H1 (cell line): ENCODE results near the gene OR13G1. TPM values are rescaled to one million over a fixed set of nuclear protein-coding genes. Genes with fewer than 3 reads are reported as not detected.

ENCODE experiments used
- CTCF ChIA-PET: fragments of 300-600 bp; sonication (Branson Sonifier 250); formaldehyde crosslinking; loops from one replicate; lab custom pipeline; 2021; ENCODE audit not compliant: partially characterized antibody; lab: Charles Lee
- POLR2A ChIA-PET: fragments of 300-600 bp; sonication (Branson Sonifier 250); formaldehyde crosslinking; loops from one replicate; lab custom pipeline; 2021; ENCODE audit warnings: inconsistent platforms; ENCODE audit not compliant: partially characterized antibody; lab: Charles Lee
- DNase-seq, 2 experiments: peaks; one replicate each; pipeline versions ENCODE4 v3.0.0 to v3.0.0-alpha.2; 2010 to 2022; ENCODE audit warnings: low spot score in 2 of 2, low read depth in 1 of 2, mixed read lengths in 1 of 2
- FAIRE-seq: peaks from 2 replicates; lab custom pipeline; 2011; peaks lifted over from hg19 to GRCh38; lab: Jason Lieb, UNC
- H2AFZ ChIP-seq: 2 replicates; pipeline ENCODE4 v1.8.1; 2012; ENCODE audit warnings: low read length, inconsistent platforms
- H2AK5ac ChIP-seq: 2 replicates; pipeline ENCODE4 v1.6.1; 2013; ENCODE audit warnings: low read depth, low read length
- H2BK120ac ChIP-seq: replicated peaks from 2 replicates; pipeline ENCODE3; 2013; ENCODE audit warnings: low read depth, low read length, inconsistent platforms
- H2BK12ac ChIP-seq: 2 replicates; pipeline ENCODE4 v1.6.1; 2013; ENCODE audit warnings: low read depth, low read length
- H2BK15ac ChIP-seq: 2 replicates; pipeline ENCODE4 v1.6.1; 2013; ENCODE audit warnings: low read length
- H2BK20ac ChIP-seq: 2 replicates; pipeline ENCODE4 v1.6.1; 2013; ENCODE audit warnings: low read length
- H2BK5ac ChIP-seq: 2 replicates; pipeline ENCODE4 v1.6.1; 2013; ENCODE audit warnings: low read depth, low read length
- H3K14ac ChIP-seq: 2 replicates; pipeline ENCODE4 v1.6.1; 2013; ENCODE audit warnings: inconsistent platforms; ENCODE audit not compliant: insufficient read length
- H3K18ac ChIP-seq: 2 replicates; pipeline ENCODE4 v1.6.1; 2013; ENCODE audit warnings: low read length; ENCODE audit errors: extremely low read depth
- H3K23ac ChIP-seq: 2 replicates; pipeline ENCODE4 v1.6.1; 2013; ENCODE audit warnings: inconsistent platforms; ENCODE audit not compliant: insufficient read length
- H3K23me2 ChIP-seq: 2 replicates; pipeline ENCODE4 v1.6.1; 2013; ENCODE audit warnings: low read depth, low read length
- H3K27ac ChIP-seq: 2 replicates; pipeline ENCODE4 v1.6.1; 2011; ENCODE audit warnings: low read depth, low read length, inconsistent platforms
- H3K27me3 ChIP-seq, 4 experiments: replicated peaks in 1 of 4; 1 replicate in 1 of 4; 2 replicates in 3 of 4; pipeline versions ENCODE4 v1.6.1 to v1.8.1; 2011 to 2013; ENCODE audit warnings: low read length in 3 of 4, mild to moderate bottlenecking in 3 of 4, inconsistent platforms in 2 of 4, mixed read lengths in 2 of 4, moderate library complexity in 1 of 4; ENCODE audit not compliant: control insufficient read depth in 3 of 4, insufficient read depth in 3 of 4; ENCODE audit errors: extremely low read depth in 1 of 4
- H3K36me3 ChIP-seq, 4 experiments: 2 replicates each; pipeline versions ENCODE4 v1.6.1 to v1.8.1; 2011 to 2013; ENCODE audit warnings: mild to moderate bottlenecking in 4 of 4, low read length in 3 of 4, moderate library complexity in 2 of 4, control low read depth in 1 of 4, inconsistent platforms in 1 of 4; ENCODE audit not compliant: insufficient read depth in 4 of 4, control insufficient read depth in 2 of 4
- H3K4ac ChIP-seq: replicated peaks from 2 replicates; pipeline ENCODE3; 2013; ENCODE audit warnings: low read length, low read depth, mixed read lengths, inconsistent platforms; ENCODE audit not compliant: insufficient read length
- H3K4me1 ChIP-seq, 4 experiments: replicated peaks in 1 of 4; 1 replicate in 1 of 4; 2 replicates in 3 of 4; pipeline versions ENCODE4 v1.6.1 to v1.8.1; 2011 to 2013; ENCODE audit warnings: low read length in 3 of 4, inconsistent platforms in 2 of 4, mixed read lengths in 1 of 4; ENCODE audit not compliant: insufficient read depth in 4 of 4, control insufficient read depth in 3 of 4
- H3K4me2 ChIP-seq, 2 experiments: 2 replicates each; pipeline versions ENCODE4 v1.6.1 to v1.8.1; 2011 to 2013; ENCODE audit warnings: low read depth in 2 of 2, low read length in 2 of 2, control low read depth in 1 of 2, inconsistent platforms in 1 of 2, mild to moderate bottlenecking in 1 of 2; ENCODE audit not compliant: insufficient read depth in 1 of 2
- H3K4me3 ChIP-seq, 4 experiments: fragments of 200-600, 300-600 bp in 1 of 4; sonication (generic), shearing (Covaris generic), sonication (Bioruptor Twin) in 1 of 4; 2 replicates each; pipeline versions ENCODE4 v1.5.1 to v1.8.1; 2011 to 2016; ENCODE audit warnings: low read length in 4 of 4, low read depth in 3 of 4, control low read depth in 2 of 4, inconsistent platforms in 2 of 4, mild to moderate bottlenecking in 2 of 4, mixed read lengths in 1 of 4, moderate library complexity in 1 of 4; ENCODE audit not compliant: insufficient read depth in 2 of 4; ENCODE audit errors: extremely low read depth in 1 of 4
- H3K56ac ChIP-seq: replicated peaks from 2 replicates; pipeline ENCODE3; 2013; ENCODE audit warnings: low read depth, mild to moderate bottlenecking, mixed read lengths, low read length, inconsistent platforms; ENCODE audit not compliant: insufficient read length
- H3K79me1 ChIP-seq: 2 replicates; pipeline ENCODE4 v1.6.1; 2013; ENCODE audit warnings: low read depth, low read length, control low read depth
- H3K79me2 ChIP-seq, 2 experiments: 2 replicates each; pipeline versions ENCODE4 v1.6.1 to v1.8.1; 2012 to 2013; ENCODE audit warnings: low read length in 2 of 2, mild to moderate bottlenecking in 2 of 2, inconsistent platforms in 1 of 2; ENCODE audit not compliant: insufficient read depth in 2 of 2, control insufficient read depth in 1 of 2
- H3K9ac ChIP-seq, 4 experiments: replicated peaks in 1 of 4; 1 replicate in 1 of 4; 2 replicates in 3 of 4; pipeline versions ENCODE4 v1.6.1 to v1.8.1; 2011 to 2013; ENCODE audit warnings: low read depth in 3 of 4, low read length in 3 of 4, control low read depth in 2 of 4, mild to moderate bottlenecking in 2 of 4, moderate library complexity in 2 of 4, inconsistent platforms in 1 of 4; ENCODE audit errors: extremely low read depth in 1 of 4
- H3K9me3 ChIP-seq, 2 experiments: 2 replicates each; pipeline versions ENCODE4 v1.6.1 to v1.8.1; 2012 to 2013; ENCODE audit warnings: mild to moderate bottlenecking in 2 of 2, moderate library complexity in 2 of 2, control low read depth in 1 of 2, inconsistent platforms in 1 of 2, low read depth in 1 of 2, low read length in 1 of 2, mixed read lengths in 1 of 2; ENCODE audit not compliant: insufficient read depth in 2 of 2
- H4K20me1 ChIP-seq, 2 experiments: replicated peaks in 1 of 2; 2 replicates each; pipeline versions ENCODE3 to v1.8.1; 2011 to 2013; ENCODE audit warnings: inconsistent platforms in 2 of 2, low read length in 2 of 2, mild to moderate bottlenecking in 1 of 2; ENCODE audit not compliant: insufficient read depth in 2 of 2, control insufficient read depth in 1 of 2
- H4K5ac ChIP-seq: 2 replicates; pipeline ENCODE4 v1.6.1; 2013; ENCODE audit warnings: low read length, low read depth, mixed read lengths, inconsistent platforms; ENCODE audit not compliant: insufficient read length
- H4K8ac ChIP-seq: 2 replicates; pipeline ENCODE4 v1.8.0; 2013; ENCODE audit warnings: mild to moderate bottlenecking, moderate library complexity, low read length, inconsistent platforms; ENCODE audit not compliant: insufficient read depth; ENCODE audit errors: extremely low read depth
- H4K91ac ChIP-seq: replicated peaks from 2 replicates; pipeline ENCODE3; 2013; ENCODE audit warnings: low read length, mixed read lengths, inconsistent platforms; ENCODE audit not compliant: insufficient read length
- CTCF ChIP-seq, 3 experiments: IDR thresholded peaks; 1 replicate in 2 of 3; 2 replicates in 1 of 3; pipeline versions ENCODE4 v1.5.1 to v1.6.1; 2011; ENCODE audit warnings: low read length in 3 of 3, mild to moderate bottlenecking in 3 of 3, inconsistent platforms in 2 of 3, low read depth in 1 of 3, moderate library complexity in 1 of 3; ENCODE audit not compliant: insufficient read depth in 1 of 3; ENCODE audit errors: control extremely low read depth in 1 of 3
- RAD21 ChIP-seq, 2 experiments: IDR thresholded peaks in 1 of 2; conservative IDR thresholded peaks in 1 of 2; 2 replicates each; pipeline ENCODE4 v1.6.1; 2011; ENCODE audit warnings: low read depth in 2 of 2, low read length in 2 of 2, improper control_type of control experiment in 1 of 2, inconsistent platforms in 1 of 2, mild to moderate bottlenecking in 1 of 2, moderate library complexity in 1 of 2
- SAP30 ChIP-seq: fragments of 300-600 bp; sonication (generic); IDR thresholded peaks from 2 replicates; pipeline ENCODE4 v1.7.1; 2012; ENCODE audit warnings: low read length, moderate library complexity, mild to moderate bottlenecking, inconsistent platforms; ENCODE audit not compliant: insufficient read depth, insufficient replicate concordance
- WGBS, 2 experiments: shearing (Covaris generic) in 1 of 2; methylation state at CpG; one replicate each; pipeline versions ENCODE4 v1.1.6 to v1.1.7; 2013 to 2015; ENCODE audit warnings: low lambda C conversion rate in 2 of 2, mixed read lengths in 2 of 2, inconsistent platforms in 1 of 2, low coverage in 1 of 2, missing lambda C conversion rate in 1 of 2; ENCODE audit not compliant: insufficient replicate concordance in 2 of 2, insufficient coverage in 1 of 2, insufficient read length in 1 of 2; ENCODE audit errors: extremely low coverage in 1 of 2, missing lambda C conversion rate in 1 of 2; 5-methylcytosine and 5-hydroxymethylcytosine counted together
- polyA plus RNA-seq, 7 experiments: library from polyadenylated mRNA; depleted of rRNA in 3 of 7; stranded (reverse) in 5 of 7; unstranded in 2 of 7; fragments of >200 nt in 5 of 7; fragments of 200-250 nt in 2 of 7; gene quantifications; 1 replicate in 5 of 7; 2 replicates in 1 of 7; 4 replicates in 1 of 7; pipeline versions ENCODE4 v1.2.1 to v1.2.3, GENCODE V29; 2011 to 2013; ENCODE audit warnings: missing spikeins in 2 of 7, mixed read lengths in 2 of 7
- total RNA-seq: library from RNA; stranded (reverse); fragmentation: NEBNext Ultra II Directional; extraction: Animal tissue kit (Norgen Biotek cat#: 25700); gene quantifications from 2 replicates; pipeline ENCODE4 v1.2.1, GENCODE V29; 2021

The OR13G1 gene
- total and polyA plus RNA-seq, 2 of the 8 experiments (the other 6 are each of a cell fraction or from before 2014, with no cell fraction given) = not detected

- CTCF ChIA-PET = interaction anchor here (0.6 to 1.1 kb wide), 4 partner anchors 12 to 237 kb away, joined by 3 to 4 read pairs (median 3); no protein-coding TSS in a partner anchor
- Histone ChIP-seq H4K8ac (no peak overlapping the region), H3K23ac (no peak overlapping the region), H3K18ac (no peak overlapping the region), H2BK15ac (no peak overlapping the region), H2BK120ac (no peak overlapping the region), H2BK20ac (no peak overlapping the region), H3K27ac (no peak overlapping the region), H3K27me3 (no peaks in the 10 kb centered on the region), H3K79me2 (no peaks in the 10 kb centered on the region), H2AFZ (no peak overlapping the region), H3K23me2 (no peaks in the 10 kb centered on the region), H3K9me3 (peaks cover 8 to 12% of the 10 kb centered on the region in 2 experiments; a peak in 2 of 4 replicates), H3K4ac (no peak overlapping the region), H4K20me1 (no peaks in the 10 kb centered on the region), H2BK12ac (no peak overlapping the region), H3K14ac (no peak overlapping the region), H3K36me3 (no peaks in the 10 kb centered on the region), H4K5ac (no peak overlapping the region), H3K79me1 (no peaks in the 10 kb centered on the region), H2AK5ac (no peak overlapping the region), H3K4me2 (no peak overlapping the region), H3K9ac (no peak overlapping the region), H3K56ac (no peak overlapping the region), H2BK5ac (no peak overlapping the region), H4K91ac (no peak overlapping the region), H3K4me3 (no peak overlapping the region), H3K4me1 (no peaks in the 10 kb centered on the region)
- 47% methylated on average over 7 of the region's 7 CpGs; no CpG with 5 or more reads in 1 of the 2 experiments for WGBS, 2 experiments
- POLR2A ChIA-PET = no interaction called here
- peak; percentile 3 to 68 for DNase-seq
- peak; percentile 13 for FAIRE-seq
- TF ChIP-seq SAP30 = no peak
- TF ChIP-seq RAD21 (IDR thresholded peaks at IDR 0.05 in 1 of 2, conservative IDR thresholded peaks at IDR 0.05 in 1 of 2; ENCODE audit: low read depth in 2 of 2, low read length in 2 of 2) = peak; percentile 70 to 78
- TF ChIP-seq CTCF (IDR thresholded peaks at IDR 0.05; ENCODE audit: control extremely low read depth in 1 of 3, insufficient read depth in 1 of 3, low read depth in 1 of 3, low read length in 3 of 3) = peak; percentile 64 to 86 (median 72)
These were observed 1.9 kb upstream of the OR13G1 start for GRCh38 chr1:247681288-247681897.
